ENCODE measurements around the gene MYO1H. TPM values are rescaled to one million over a fixed set of nuclear protein-coding genes. Genes with fewer than 3 reads are reported as not detected.

Gene MYO1H
- total and polyA plus RNA-seq, 2 of the 13 experiments (the other 11 are each of a cell fraction or from before 2014, with no cell fraction given) = not detected

DNA sequence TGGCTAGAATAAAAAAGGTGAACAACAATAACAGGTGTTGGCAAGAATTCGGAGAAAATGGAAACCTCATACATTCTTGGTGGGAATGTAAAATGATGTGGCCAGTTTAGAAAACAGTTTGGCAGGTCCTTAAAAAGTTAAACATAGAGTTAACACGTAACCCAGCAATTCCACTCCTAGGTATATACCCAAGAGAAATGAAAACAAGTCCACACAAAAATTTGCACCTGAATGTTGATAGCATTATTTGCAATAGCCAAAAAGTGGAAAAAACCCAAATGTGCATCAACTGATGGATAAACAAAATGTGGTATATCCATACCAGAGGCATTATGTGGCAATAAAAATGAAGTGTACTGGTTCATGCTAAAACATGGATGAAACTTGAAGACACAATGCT lies 2.3 kb upstream of the MYO1H start (continued):
- TF ChIP-seq, protein P1, sequence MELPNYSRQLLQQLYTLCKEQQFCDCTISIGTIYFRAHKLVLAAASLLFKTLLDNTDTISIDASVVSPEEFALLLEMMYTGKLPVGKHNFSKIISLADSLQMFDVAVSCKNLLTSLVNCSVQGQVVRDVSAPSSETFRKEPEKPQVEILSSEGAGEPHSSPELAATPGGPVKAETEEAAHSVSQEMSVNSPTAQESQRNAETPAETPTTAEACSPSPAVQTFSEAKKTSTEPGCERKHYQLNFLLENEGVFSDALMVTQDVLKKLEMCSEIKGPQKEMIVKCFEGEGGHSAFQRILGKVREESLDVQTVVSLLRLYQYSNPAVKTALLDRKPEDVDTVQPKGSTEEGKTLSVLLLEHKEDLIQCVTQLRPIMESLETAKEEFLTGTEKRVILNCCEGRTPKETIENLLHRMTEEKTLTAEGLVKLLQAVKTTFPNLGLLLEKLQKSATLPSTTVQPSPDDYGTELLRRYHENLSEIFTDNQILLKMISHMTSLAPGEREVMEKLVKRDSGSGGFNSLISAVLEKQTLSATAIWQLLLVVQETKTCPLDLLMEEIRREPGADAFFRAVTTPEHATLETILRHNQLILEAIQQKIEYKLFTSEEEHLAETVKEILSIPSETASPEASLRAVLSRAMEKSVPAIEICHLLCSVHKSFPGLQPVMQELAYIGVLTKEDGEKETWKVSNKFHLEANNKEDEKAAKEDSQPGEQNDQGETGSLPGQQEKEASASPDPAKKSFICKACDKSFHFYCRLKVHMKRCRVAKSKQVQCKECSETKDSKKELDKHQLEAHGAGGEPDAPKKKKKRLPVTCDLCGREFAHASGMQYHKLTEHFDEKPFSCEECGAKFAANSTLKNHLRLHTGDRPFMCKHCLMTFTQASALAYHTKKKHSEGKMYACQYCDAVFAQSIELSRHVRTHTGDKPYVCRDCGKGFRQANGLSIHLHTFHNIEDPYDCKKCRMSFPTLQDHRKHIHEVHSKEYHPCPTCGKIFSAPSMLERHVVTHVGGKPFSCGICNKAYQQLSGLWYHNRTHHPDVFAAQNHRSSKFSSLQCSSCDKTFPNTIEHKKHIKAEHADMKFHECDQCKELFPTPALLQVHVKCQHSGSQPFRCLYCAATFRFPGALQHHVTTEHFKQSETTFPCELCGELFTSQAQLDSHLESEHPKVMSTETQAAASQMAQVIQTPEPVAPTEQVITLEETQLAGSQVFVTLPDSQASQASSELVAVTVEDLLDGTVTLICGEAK (IDR thresholded peaks at IDR 0.05) = no peak
- TF ChIP-seq, protein P1 (CRISPR knock-in tag; IDR thresholded peaks at IDR 0.05) = no peak
- TF ChIP-seq ZNF773 (CRISPR knock-in tag; IDR thresholded peaks at IDR 0.05; ENCODE audit: borderline replicate concordance) = no peak
- TF ChIP-seq ZNF382 (CRISPR knock-in tag; IDR thresholded peaks at IDR 0.05; ENCODE audit: borderline replicate concordance) = no peak
- no peak for TF ChIP-seq GATAD2A (CRISPR knock-in tag; IDR thresholded peaks at IDR 0.05)
- TF ChIP-seq RARA (CRISPR knock-in tag; IDR thresholded peaks at IDR 0.05) = no peak
- TF ChIP-seq ZNF138 (CRISPR knock-in tag; IDR thresholded peaks at IDR 0.05; ENCODE audit: low read depth) = no peak
- TF ChIP-seq ZKSCAN5 (CRISPR knock-in tag; IDR thresholded peaks at IDR 0.05) = no peak
- TF ChIP-seq BCL6 (CRISPR knock-in tag; IDR thresholded peaks at IDR 0.05) = no peak

Data from HepG2 (cell line).